HG03558 (cell line): ENCODE measurements around the gene MYMX.
"Not testable (repeated sequence)": the region's sequence is repeated elsewhere in the genome, so short reads cannot be mapped to it uniquely, and the experiment has no call there.

Experiments
- ATAC-seq: cut with Tn5 transposase; IDR thresholded peaks from one replicate; pipeline ENCODE4 v1.9.1; 2021; ENCODE audit warnings: moderate number of reproducible peaks; ENCODE audit not compliant: unreplicated experiment; ENCODE audit errors: extremely low read depth

MYMX gene

GRCh38 chr6:44185953-44186634 is 30.6 kb upstream of the MYMX start:
- no peak for ATAC-seq

GRCh38 chr6:44186635-44187025 is 30.1 kb upstream of the MYMX start:
- no peak for ATAC-seq

- ATAC-seq: no peak
These were observed 27.9 kb upstream of the MYMX start for GRCh38 chr6:44188819-44189218.

- ATAC-seq: no peak
These were observed 27.5 kb upstream of the MYMX start for GRCh38 chr6:44189257-44189656.

GRCh38 chr6:44190715-44191114 is 26.0 kb upstream of the MYMX start:
- no peak for ATAC-seq

- no peak for ATAC-seq
These were observed 24.2 kb upstream of the MYMX start for GRCh38 chr6:44192428-44193041.

GRCh38 chr6:44193307-44193910 is 23.3 kb upstream of the MYMX start:
- ATAC-seq: no peak

GRCh38 chr6:44194326-44194725 is 22.4 kb upstream of the MYMX start:
- ATAC-seq: no peak

GRCh38 chr6:44196351-44196750 is 20.4 kb upstream of the MYMX start:
- not testable (repeated sequence) for ATAC-seq

- no peak for ATAC-seq
These were observed 18.0 kb upstream of the MYMX start for GRCh38 chr6:44198684-44199083.

- ATAC-seq: no peak
These were observed 16.8 kb upstream of the MYMX start for GRCh38 chr6:44199883-44200282.

GRCh38 chr6:44201200-44201599 is 15.5 kb upstream of the MYMX start:
- ATAC-seq: no peak

- ATAC-seq: no peak
These were observed 15.0 kb upstream of the MYMX start for GRCh38 chr6:44201638-44202303.

GRCh38 chr6:44202332-44202971 is 14.3 kb upstream of the MYMX start:
- ATAC-seq: no peak

GRCh38 chr6:44202972-44203750 is 13.6 kb upstream of the MYMX start:
- no peak for ATAC-seq

GRCh38 chr6:44203955-44204354 is 12.8 kb upstream of the MYMX start:
- ATAC-seq: no peak

GRCh38 chr6:44207966-44208365 is 8.8 kb upstream of the MYMX start:
- ATAC-seq: no peak

GRCh38 chr6:44211284-44211683 is 5.4 kb upstream of the MYMX start:
- no peak for ATAC-seq

GRCh38 chr6:44214307-44214706 is 2.4 kb upstream of the MYMX start:
- no peak for ATAC-seq
